ENCODE data around the gene CEP55. TPM values are rescaled to one million over a fixed set of nuclear protein-coding genes. Genes with fewer than 3 reads are reported as not detected.
"Not testable (repeated sequence)": the region's sequence is repeated elsewhere in the genome, so short reads cannot be mapped to it uniquely, and the experiment has no call there.

Gene CEP55
- total RNA-seq, 2 experiments from 2014 or later = 44.6 to 45.0 TPM

- peaks cover 2% of the 10 kb centered on the region for H3K27me3 Mint-ChIP-seq
- ATAC-seq (peak; percentile 67), DNase-seq (peak; percentile 13)
- H3K27ac Mint-ChIP-seq = no peak overlapping the region
- peaks cover 8% of the 10 kb centered on the region for H3K4me1 Mint-ChIP-seq (ENCODE audit: low read depth)
- no peak for TF ChIP-seq CTCF (IDR thresholded peaks at IDR 0.05)
- ChIA-PET CTCF (interaction anchor here (1.0 to 3.9 kb wide), 3 partner anchors 19 to 105 kb away, joined by 3 to 18 read pairs (median 4); partner anchors contain the start of gene MYOF), POLR2A (no interaction called here)
- H3K4me3 Mint-ChIP-seq = no peak overlapping the region
- H3K9me3 Mint-ChIP-seq = no peaks in the 10 kb centered on the region
- intact Hi-C loops (cut with micrococcal nuclease) = no loop called here
- no peaks in the 10 kb centered on the region for H3K36me3 Mint-ChIP-seq (ENCODE audit: low read depth)
Measured at GRCh38 chr10:93462881-93463280, 33.5 kb upstream of the CEP55 start.

- peaks cover 6% of the 10 kb centered on the region for H3K4me1 Mint-ChIP-seq (ENCODE audit: low read depth)
- intact Hi-C loops (cut with micrococcal nuclease) = no loop called here
- no peaks in the 10 kb centered on the region for H3K36me3 Mint-ChIP-seq (ENCODE audit: low read depth)
- H3K27me3 Mint-ChIP-seq = peaks cover 2% of the 10 kb centered on the region
- H3K27ac Mint-ChIP-seq = no peak overlapping the region
- no peak for TF ChIP-seq CTCF (IDR thresholded peaks at IDR 0.05)
- H3K9me3 Mint-ChIP-seq = no peaks in the 10 kb centered on the region
- no peak overlapping the region for H3K4me3 Mint-ChIP-seq
- ChIA-PET CTCF (interaction anchor here (1.7 to 3.9 kb wide), 2 partner anchors 18 to 106 kb away, joined by 4 to 18 read pairs; partner anchors contain the start of gene MYOF), POLR2A (no interaction called here)
- DNase-seq (no peak), ATAC-seq (no peak)
Measured at GRCh38 chr10:93463723-93464476, 32.5 kb upstream of the CEP55 start.

- CTCF ChIA-PET = interaction anchor here (1.6 to 3.9 kb wide), 2 partner anchors 17 to 44 kb away, joined by 3 to 18 read pairs; partner anchors contain the start of gene MYOF
- no peak for TF ChIP-seq CTCF (IDR thresholded peaks at IDR 0.05)
- H3K27ac Mint-ChIP-seq = no peak overlapping the region
- DNase-seq (no peak), ATAC-seq (no peak)
- peaks cover 5% of the 10 kb centered on the region for H3K4me1 Mint-ChIP-seq (ENCODE audit: low read depth)
- no peaks in the 10 kb centered on the region for H3K27me3 Mint-ChIP-seq
- H3K4me3 Mint-ChIP-seq = no peak overlapping the region
- H3K9me3 Mint-ChIP-seq = no peaks in the 10 kb centered on the region
- intact Hi-C loops (cut with micrococcal nuclease) = no loop called here
- H3K36me3 Mint-ChIP-seq (ENCODE audit: low read depth) = no peaks in the 10 kb centered on the region
- POLR2A ChIA-PET = no interaction called here
Measured at GRCh38 chr10:93464776-93465388, 31.5 kb upstream of the CEP55 start.

- CTCF ChIA-PET = interaction anchor here (0.8 to 1.6 kb wide), 2 partner anchors 16 to 45 kb away, joined by 3 read pairs; no protein-coding TSS in a partner anchor
- Mint-ChIP-seq H3K27ac (no peak overlapping the region), H3K9me3 (no peaks in the 10 kb centered on the region), H3K4me1 (ENCODE audit: low read depth) (peaks cover 5% of the 10 kb centered on the region), H3K4me3 (no peak overlapping the region), H3K36me3 (ENCODE audit: low read depth) (no peaks in the 10 kb centered on the region), H3K27me3 (no peaks in the 10 kb centered on the region)
- intact Hi-C loops (cut with micrococcal nuclease) = no loop called here
- no peak for TF ChIP-seq CTCF (IDR thresholded peaks at IDR 0.05)
- DNase-seq = no peak
- ATAC-seq = no peak
- POLR2A ChIA-PET = no interaction called here
Measured at GRCh38 chr10:93465806-93466675, 30.4 kb upstream of the CEP55 start.

- H3K36me3 Mint-ChIP-seq (ENCODE audit: low read depth); intact Hi-C loops (cut with micrococcal nuclease); H3K27me3 Mint-ChIP-seq; DNase-seq; H3K27ac Mint-ChIP-seq; ATAC-seq; POLR2A ChIA-PET; H3K4me3 Mint-ChIP-seq; H3K9me3 Mint-ChIP-seq; H3K4me1 Mint-ChIP-seq (ENCODE audit: low read depth): not testable (repeated sequence)
- CTCF ChIA-PET = interaction anchor here (1.2 to 1.9 kb wide), 2 partner anchors 16 to 91 kb away, joined by 3 to 9 read pairs; no protein-coding TSS in a partner anchor
Measured at GRCh38 chr10:93467635-93468034, 28.8 kb upstream of the CEP55 start.
